Natural killer cell treated with Interleukin-12 subunit alpha and Interleukin-12 subunit beta and Interleukin-15 and Interleukin-18, amount 100 ng/mL, for 72 hours (primary cell): ENCODE measurements around the gene GALNT13. TPM values are rescaled to one million over a fixed set of nuclear protein-coding genes. Genes with fewer than 3 reads are reported as not detected.

Experiments
- ATAC-seq, 2 donors: fragments of 150-1000 bp; cut with Tn5 transposase in 1 of 2; sonication (Bioruptor Pico), chemical (Tn5 transposase) in 1 of 2; 2 replicates each; pipeline ENCODE4 v1.10.0; 2021
- DNase-seq: peaks from one replicate; pipeline ENCODE4 v3.0.0; 2022; ENCODE audit warnings: low spot score
- H3K27ac Mint-ChIP-seq, 2 donors: 1 replicate in 1 of 2; 2 replicates in 1 of 2; pipeline ENCODE4 v1.8.0; 2022; ENCODE audit warnings: mixed read lengths in 2 of 2, mild to moderate bottlenecking in 1 of 2, moderate library complexity in 1 of 2
- H3K27me3 Mint-ChIP-seq, 2 donors: 1 replicate in 1 of 2; 2 replicates in 1 of 2; pipeline ENCODE4 v1.8.0; 2022; ENCODE audit warnings: mixed read lengths in 2 of 2
- H3K36me3 Mint-ChIP-seq: one replicate; pipeline ENCODE4 v1.8.0; 2022; ENCODE audit warnings: mixed read lengths
- H3K4me1 Mint-ChIP-seq, 2 donors: 1 replicate in 1 of 2; 2 replicates in 1 of 2; pipeline ENCODE4 v1.8.0; 2022; ENCODE audit warnings: low read depth in 2 of 2, mixed read lengths in 2 of 2, mild to moderate bottlenecking in 1 of 2
- H3K4me3 Mint-ChIP-seq: one replicate; pipeline ENCODE4 v1.8.0; 2022; ENCODE audit warnings: mixed read lengths
- H3K9me3 Mint-ChIP-seq: 2 replicates; pipeline ENCODE4 v1.8.0; 2022; ENCODE audit warnings: mixed read lengths
- total RNA-seq, 2 donors: library from RNA; stranded (reverse); gene quantifications; one replicate each; pipeline ENCODE4 v1.2.3, GENCODE V29; 2022

Gene GALNT13
- total RNA-seq, 2 donors from 2014 or later: not detected

GRCh38 chr2:154189953-154190352 is 318.2 kb downstream of the GALNT13 start:
- DNase-seq: no peak
- Mint-ChIP-seq H3K27me3 (no peaks in the 10 kb centered on the region), H3K4me1 (no peaks in the 10 kb centered on the region), H3K4me3 (no peak overlapping the region), H3K36me3 (no peaks in the 10 kb centered on the region), H3K9me3 (peaks cover 6% of the 10 kb centered on the region), H3K27ac (no peak overlapping the region)
- ATAC-seq: no peak

- ATAC-seq: no peak
- no peak overlapping the region for H3K27ac Mint-ChIP-seq
- peaks cover 6% of the 10 kb centered on the region for H3K9me3 Mint-ChIP-seq
- H3K4me1 Mint-ChIP-seq: no peaks in the 10 kb centered on the region
- no peak overlapping the region for H3K4me3 Mint-ChIP-seq
- no peak for DNase-seq
- no peaks in the 10 kb centered on the region for H3K36me3 Mint-ChIP-seq
- no peaks in the 10 kb centered on the region for H3K27me3 Mint-ChIP-seq
Observed at GRCh38 chr2:154193246-154193645, 321.5 kb downstream of the GALNT13 start.

- no peak overlapping the region for H3K4me3 Mint-ChIP-seq
- no peaks in the 10 kb centered on the region for H3K4me1 Mint-ChIP-seq
- DNase-seq (no peak), ATAC-seq (no peak)
- no peaks in the 10 kb centered on the region for H3K36me3 Mint-ChIP-seq
- H3K27ac Mint-ChIP-seq: no peak overlapping the region
- H3K9me3 Mint-ChIP-seq: peaks cover 6% of the 10 kb centered on the region
- H3K27me3 Mint-ChIP-seq: no peaks in the 10 kb centered on the region
Observed at GRCh38 chr2:154194909-154195643, 323.4 kb downstream of the GALNT13 start.

GRCh38 chr2:154195644-154196195 is 324.0 kb downstream of the GALNT13 start:
- no peak for ATAC-seq
- H3K36me3 Mint-ChIP-seq: no peaks in the 10 kb centered on the region
- H3K27ac Mint-ChIP-seq: no peak overlapping the region
- peaks cover 6% of the 10 kb centered on the region for H3K9me3 Mint-ChIP-seq
- H3K4me1 Mint-ChIP-seq: no peaks in the 10 kb centered on the region
- H3K27me3 Mint-ChIP-seq: no peaks in the 10 kb centered on the region
- DNase-seq: no peak
- H3K4me3 Mint-ChIP-seq: no peak overlapping the region

GRCh38 chr2:154198866-154199265 is 327.1 kb downstream of the GALNT13 start:
- H3K27me3 Mint-ChIP-seq: no peaks in the 10 kb centered on the region
- H3K4me3 Mint-ChIP-seq: no peak overlapping the region
- ATAC-seq (no peak), DNase-seq (no peak)
- H3K9me3 Mint-ChIP-seq: peaks cover 8% of the 10 kb centered on the region
- H3K4me1 Mint-ChIP-seq: no peaks in the 10 kb centered on the region
- H3K27ac Mint-ChIP-seq: no peak overlapping the region
- no peaks in the 10 kb centered on the region for H3K36me3 Mint-ChIP-seq

- DNase-seq (no peak), ATAC-seq (no peak)
- H3K27me3 Mint-ChIP-seq: no peaks in the 10 kb centered on the region
- no peak overlapping the region for H3K27ac Mint-ChIP-seq
- no peak overlapping the region for H3K4me3 Mint-ChIP-seq
- H3K4me1 Mint-ChIP-seq: no peaks in the 10 kb centered on the region
- peaks cover 6% of the 10 kb centered on the region for H3K36me3 Mint-ChIP-seq
- peaks cover 15% of the 10 kb centered on the region for H3K9me3 Mint-ChIP-seq
Observed at GRCh38 chr2:154203206-154203605, 331.5 kb downstream of the GALNT13 start.

GRCh38 chr2:154203902-154204301 is 332.2 kb downstream of the GALNT13 start:
- H3K4me3 Mint-ChIP-seq: no peak overlapping the region
- H3K36me3 Mint-ChIP-seq: peaks cover 6% of the 10 kb centered on the region
- peaks cover 15% of the 10 kb centered on the region for H3K9me3 Mint-ChIP-seq
- H3K27me3 Mint-ChIP-seq: no peaks in the 10 kb centered on the region
- H3K4me1 Mint-ChIP-seq: no peaks in the 10 kb centered on the region
- no peak overlapping the region for H3K27ac Mint-ChIP-seq
- no peak for DNase-seq
- ATAC-seq: no peak

GRCh38 chr2:154207288-154208047 is 335.7 kb downstream of the GALNT13 start:
- Mint-ChIP-seq H3K27ac (no peak overlapping the region), H3K4me3 (no peak overlapping the region), H3K9me3 (peaks cover 22% of the 10 kb centered on the region), H3K27me3 (no peaks in the 10 kb centered on the region), H3K36me3 (peaks cover 12% of the 10 kb centered on the region), H3K4me1 (no peaks in the 10 kb centered on the region)
- DNase-seq: no peak
- ATAC-seq: no peak

GRCh38 chr2:154223726-154224125 is 352.0 kb downstream of the GALNT13 start:
- no peaks in the 10 kb centered on the region for H3K27me3 Mint-ChIP-seq

GRCh38 chr2:154226931-154227330 is 355.2 kb downstream of the GALNT13 start:
- no peaks in the 10 kb centered on the region for H3K36me3 Mint-ChIP-seq
- DNase-seq (no peak), ATAC-seq (no peak)
- peaks cover 17% of the 10 kb centered on the region for H3K9me3 Mint-ChIP-seq
- no peak overlapping the region for H3K27ac Mint-ChIP-seq
- H3K4me3 Mint-ChIP-seq: no peak overlapping the region
- H3K27me3 Mint-ChIP-seq: no peaks in the 10 kb centered on the region
- H3K4me1 Mint-ChIP-seq: no peaks in the 10 kb centered on the region

More at GRCh38 chr2:154223726-154224125, 352.0 kb downstream of the GALNT13 start:
- peaks cover 13% of the 10 kb centered on the region for H3K9me3 Mint-ChIP-seq
- H3K27ac Mint-ChIP-seq: no peak overlapping the region
- ATAC-seq (no peak), DNase-seq (no peak)
- H3K4me3 Mint-ChIP-seq: no peak overlapping the region
- no peaks in the 10 kb centered on the region for H3K4me1 Mint-ChIP-seq
- H3K36me3 Mint-ChIP-seq: no peaks in the 10 kb centered on the region

GRCh38 chr2:154228566-154229280 is 357.0 kb downstream of the GALNT13 start:
- no peaks in the 10 kb centered on the region for H3K4me1 Mint-ChIP-seq
- no peak overlapping the region for H3K4me3 Mint-ChIP-seq
- H3K27ac Mint-ChIP-seq: no peak overlapping the region
- DNase-seq: no peak
- peaks cover 26% of the 10 kb centered on the region for H3K9me3 Mint-ChIP-seq
- ATAC-seq: no peak
- no peaks in the 10 kb centered on the region for H3K36me3 Mint-ChIP-seq
- no peaks in the 10 kb centered on the region for H3K27me3 Mint-ChIP-seq

- no peak for DNase-seq
- Mint-ChIP-seq H3K9me3 (peaks cover 26% of the 10 kb centered on the region), H3K36me3 (no peaks in the 10 kb centered on the region), H3K4me3 (no peak overlapping the region), H3K27me3 (no peaks in the 10 kb centered on the region), H3K27ac (no peak overlapping the region), H3K4me1 (no peaks in the 10 kb centered on the region)
- ATAC-seq: no peak
Observed at GRCh38 chr2:154229966-154230365, 358.2 kb downstream of the GALNT13 start.

GRCh38 chr2:154231021-154231420 is 359.3 kb downstream of the GALNT13 start:
- Mint-ChIP-seq H3K27me3 (no peaks in the 10 kb centered on the region), H3K36me3 (no peaks in the 10 kb centered on the region), H3K9me3 (peaks cover 20% of the 10 kb centered on the region), H3K4me3 (no peak overlapping the region), H3K27ac (no peak overlapping the region), H3K4me1 (no peaks in the 10 kb centered on the region)
- ATAC-seq: no peak
- DNase-seq: no peak

GRCh38 chr2:154233231-154233630 is 361.5 kb downstream of the GALNT13 start:
- Mint-ChIP-seq H3K27me3 (no peaks in the 10 kb centered on the region), H3K27ac (no peak overlapping the region), H3K4me3 (no peak overlapping the region), H3K4me1 (no peaks in the 10 kb centered on the region), H3K9me3 (peaks cover 19% of the 10 kb centered on the region), H3K36me3 (no peaks in the 10 kb centered on the region)
- DNase-seq: no peak
- no peak for ATAC-seq
